Ovary (tissue), 9 donors: ENCODE measurements around the gene MAP3K12. TPM values are rescaled to one million over a fixed set of nuclear protein-coding genes. Genes with fewer than 3 reads are reported as not detected.
A peak's percentile ranks its signal among the peaks of the same experiment; 100 is the strongest.

ENCODE experiments used
- DNase-seq, 5 donors: peaks; one replicate each; pipeline ENCODE4 v3.0.0-alpha.2; 2019 to 2020
- H3K27ac ChIP-seq, 2 donors: fragments of 200-600 bp; one replicate each; pipeline versions ENCODE4 v1.5.1 to v1.8.0; 2019 to 2022
- H3K27me3 ChIP-seq: fragments of 200-600 bp; one replicate; pipeline ENCODE4 v1.8.0; 2022
- H3K36me3 ChIP-seq: fragments of 200-600 bp; sonication (generic); one replicate; pipeline ENCODE4 v1.5.1; 2019
- H3K4me1 ChIP-seq: one replicate; pipeline ENCODE4 v1.8.1; 2013; ENCODE audit warnings: mild to moderate bottlenecking, moderate library complexity; ENCODE audit not compliant: insufficient read depth
- H3K4me3 ChIP-seq: fragments of 200-600 bp; sonication (generic); one replicate; pipeline ENCODE4 v1.5.1; 2017
- H3K9me3 ChIP-seq, 2 donors: fragments of 200-600 bp in 1 of 2; sonication (generic) in 1 of 2; one replicate each; pipeline versions ENCODE4 v1.5.1 to v1.8.1; 2013 to 2019; ENCODE audit warnings: mild to moderate bottlenecking in 1 of 2, moderate library complexity in 1 of 2
- EP300 ChIP-seq: sonication (generic); formaldehyde crosslinking; IDR thresholded peaks from one replicate; pipeline ENCODE4 v1.6.1; 2017; ENCODE audit warnings: antibody characterized with exemption
- POLR2A ChIP-seq: fragments of 450-650 bp; IDR thresholded peaks from one replicate; pipeline ENCODE4 v1.6.1; 2017; ENCODE audit warnings: antibody characterized with exemption, mild to moderate bottlenecking, moderate library complexity
- WGBS, 3 donors: extraction: QIAGEN DNeasy Blood & Tissue Kit in 1 of 3; methylation state at CpG; one replicate each; pipeline versions ENCODE4 v1.1.5 to v1.1.7; 2013 to 2017; 5-methylcytosine and 5-hydroxymethylcytosine counted together
- intact Hi-C, 4 donors: fragments of 100-400 bp; cut with DNase I; formaldehyde crosslinking; loops; one replicate each; pipeline versions ENCODE4 v1.11.0 to v1.15.1; 2022 to 2023
- polyA plus RNA-seq, 2 donors: library from polyadenylated mRNA; stranded (reverse); fragments of 200-250 nt in 1 of 2; fragments of 350-450 nt in 1 of 2; fragmentation: Illumina TruSeq in 1 of 2; extraction: RNeasy Lipid Tissue Mini Kit (QIAGEN cat#74804) in 1 of 2; gene quantifications; one replicate each; pipeline ENCODE4 v1.2.3, GENCODE V29; 2013 to 2014
- total RNA-seq, 7 donors: library from RNA; depleted of rRNA in 2 of 7; stranded (reverse); fragments of >200 nt in 2 of 7; fragmentation: NEBNext Ultra II Directional in 3 of 7; extraction: Animal tissue kit (Norgen Biotek cat#: 25700) in 3 of 7; gene quantifications; one replicate each; pipeline versions ENCODE4 v1.1.0 to v1.2.4, GENCODE V29; 2016 to 2023
- TF ChIP-seq, protein P1 (sequence below), 3 donors: fragments of 450-650 bp in 2 of 3; fragments of 200-600 bp in 1 of 3; IDR thresholded peaks; one replicate each; pipeline versions ENCODE4 v1.5.1 to v1.8.0; 2016 to 2022; ENCODE audit warnings: antibody characterized with exemption in 3 of 3, mild to moderate bottlenecking in 1 of 3
- donor health status: DM: no; HTN: no; CAD: no; lungs with moderate emphysema.
- donor health status: DM: no; HTN: no; CAD: no.
- donor health status: Bipolar disorder and iron deficiency.
- donor health status: DM: yes; HTN: yes; CAD: no.
- donor health status: DM: no; HTN: no; CAD: no.
- donor health status: DM: yes; HTN: yes; CAD: no.

Gene MAP3K12
- total and polyA plus RNA-seq, 9 donors: 19.5 to 53.2 (median 30.8) TPM

GRCh38 chr12:53495903-53496751 lies 3.1 kb downstream of the MAP3K12 start:
- peaks cover 14% of the 10 kb centered on the region for H3K4me1 ChIP-seq
- intact Hi-C loops: no loop called here
- WGBS, 3 donors: 12 to 20% (median 19%) methylated on average over 5 of the region's 5 CpGs
- TF ChIP-seq EP300 (no peak), POLR2A (no peak)
- TF ChIP-seq, protein P1, sequence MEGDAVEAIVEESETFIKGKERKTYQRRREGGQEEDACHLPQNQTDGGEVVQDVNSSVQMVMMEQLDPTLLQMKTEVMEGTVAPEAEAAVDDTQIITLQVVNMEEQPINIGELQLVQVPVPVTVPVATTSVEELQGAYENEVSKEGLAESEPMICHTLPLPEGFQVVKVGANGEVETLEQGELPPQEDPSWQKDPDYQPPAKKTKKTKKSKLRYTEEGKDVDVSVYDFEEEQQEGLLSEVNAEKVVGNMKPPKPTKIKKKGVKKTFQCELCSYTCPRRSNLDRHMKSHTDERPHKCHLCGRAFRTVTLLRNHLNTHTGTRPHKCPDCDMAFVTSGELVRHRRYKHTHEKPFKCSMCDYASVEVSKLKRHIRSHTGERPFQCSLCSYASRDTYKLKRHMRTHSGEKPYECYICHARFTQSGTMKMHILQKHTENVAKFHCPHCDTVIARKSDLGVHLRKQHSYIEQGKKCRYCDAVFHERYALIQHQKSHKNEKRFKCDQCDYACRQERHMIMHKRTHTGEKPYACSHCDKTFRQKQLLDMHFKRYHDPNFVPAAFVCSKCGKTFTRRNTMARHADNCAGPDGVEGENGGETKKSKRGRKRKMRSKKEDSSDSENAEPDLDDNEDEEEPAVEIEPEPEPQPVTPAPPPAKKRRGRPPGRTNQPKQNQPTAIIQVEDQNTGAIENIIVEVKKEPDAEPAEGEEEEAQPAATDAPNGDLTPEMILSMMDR (IDR thresholded peaks at IDR 0.05): no peak
- H3K36me3 ChIP-seq: no peaks in the 10 kb centered on the region
- peak overlapping the region; percentile 28 to 50 for H3K27ac ChIP-seq
- peak; percentile 63 to 80 (median 76) for DNase-seq
- no peaks in the 10 kb centered on the region for H3K9me3 ChIP-seq
- no peaks in the 10 kb centered on the region for H3K27me3 ChIP-seq
- no peak overlapping the region for H3K4me3 ChIP-seq

DNA sequence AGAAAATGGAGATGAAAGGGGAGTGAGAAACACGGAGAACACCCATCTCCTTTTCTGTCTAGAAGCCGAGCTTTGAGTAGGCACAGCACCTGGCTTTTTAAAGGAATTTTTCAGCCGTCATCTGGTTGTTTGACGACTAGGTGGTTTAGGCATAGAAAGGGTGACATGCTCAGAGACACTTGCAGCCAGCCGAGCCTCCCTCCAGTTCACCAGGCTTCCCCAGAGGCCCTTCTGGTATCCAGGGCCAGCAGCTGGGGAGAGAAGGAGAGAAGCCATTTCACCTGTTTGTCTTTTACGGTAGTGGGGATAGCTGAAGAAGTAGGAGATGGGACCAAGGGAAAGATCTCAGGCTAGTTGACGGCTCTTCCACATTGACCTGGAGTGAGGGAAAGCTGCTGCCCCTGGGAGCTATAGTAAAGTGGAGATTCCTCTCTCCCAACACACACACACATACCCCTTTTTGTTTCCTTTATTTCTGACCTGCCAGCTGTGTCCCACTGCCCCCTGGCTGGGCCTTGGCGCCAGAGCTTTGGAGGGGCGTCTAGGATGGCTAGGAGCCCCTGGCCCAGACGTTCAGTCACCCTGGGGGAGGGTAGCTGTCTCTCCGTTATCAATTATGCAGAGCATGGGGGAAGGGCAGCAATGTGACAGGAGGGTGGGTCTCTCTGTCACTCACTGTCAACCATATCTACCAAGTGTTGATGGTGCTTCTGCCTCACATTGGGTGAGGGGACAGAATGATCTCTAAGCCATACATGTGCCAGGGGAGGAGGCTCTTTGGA lies 5.5 kb downstream of the MAP3K12 start:
- intact Hi-C loops: no loop called here
- TF ChIP-seq POLR2A: no peak
- TF ChIP-seq, protein P1 (IDR thresholded peaks at IDR 0.05): no peak
- TF ChIP-seq EP300: no peak
- WGBS, 3 donors: 25 to 32% (median 26%) methylated on average over 11 of the region's 11 CpGs
- Histone ChIP-seq H3K9me3 (no peaks in the 10 kb centered on the region), H3K36me3 (no peaks in the 10 kb centered on the region), H3K4me3 (peak overlapping the region; percentile 59), H3K4me1 (peaks cover 14% of the 10 kb centered on the region), H3K27me3 (no peaks in the 10 kb centered on the region), H3K27ac (peak overlapping the region; percentile 73 to 76)
- DNase-seq: peak in 1 of 5 donors; percentile 37

DNA sequence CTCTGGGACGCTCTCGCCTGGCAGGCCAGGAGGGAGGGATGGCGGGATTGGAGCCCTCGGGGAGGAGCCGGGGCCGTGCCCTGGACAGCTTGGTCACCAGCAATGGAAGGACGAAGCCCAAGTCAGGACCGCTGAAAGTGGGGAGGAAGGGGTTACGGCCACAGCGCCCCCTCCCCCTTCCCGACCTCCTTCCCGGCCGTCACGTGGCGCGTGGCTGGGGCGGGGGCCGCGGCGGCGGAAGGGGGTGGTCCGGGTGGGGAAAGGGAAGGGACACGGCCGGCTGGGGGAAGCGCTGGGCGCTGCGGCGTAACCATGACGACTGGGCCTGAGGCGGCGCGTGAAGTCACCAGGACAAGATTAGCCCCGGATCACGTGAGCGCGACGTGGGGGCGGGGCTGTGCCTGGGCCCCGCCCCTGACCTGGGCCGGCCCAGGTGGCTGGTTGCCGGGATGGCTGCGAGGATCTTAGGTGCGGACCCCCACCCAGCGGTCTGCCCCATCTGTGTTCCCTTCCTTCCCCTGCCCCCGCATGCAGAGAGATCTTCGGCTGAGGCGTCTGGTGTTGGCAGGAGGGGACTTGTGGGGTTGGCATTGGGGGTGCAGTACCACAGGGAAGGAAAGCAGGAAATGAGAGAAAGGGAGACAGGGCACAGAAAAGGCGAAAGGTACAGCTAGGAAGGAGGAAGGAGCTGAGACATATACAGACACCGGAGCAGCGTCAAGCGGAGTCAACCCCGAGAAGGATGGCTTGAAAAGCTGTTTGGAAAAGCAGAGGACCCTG lies 6.2 kb downstream of the MAP3K12 start:
- intact Hi-C loops: no loop called here
- Histone ChIP-seq H3K36me3 (no peaks in the 10 kb centered on the region), H3K27ac (peak overlapping the region; percentile 73 to 76), H3K27me3 (no peaks in the 10 kb centered on the region), H3K9me3 (no peaks in the 10 kb centered on the region), H3K4me3 (peak overlapping the region; percentile 59), H3K4me1 (peaks cover 9% of the 10 kb centered on the region)
- DNase-seq: peak; percentile 93 to 96 (median 96)
- WGBS, 3 donors: 1 to 3% (median 1%) methylated on average over 22 to 52 of the region's 52 CpGs
- TF ChIP-seq EP300: no peak
- TF ChIP-seq POLR2A: peak; percentile 68

GRCh38 chr12:53492188-53492587 lies 7.1 kb downstream of the MAP3K12 start:
- Histone ChIP-seq H3K27me3 (no peaks in the 10 kb centered on the region), H3K4me1 (peaks cover 9% of the 10 kb centered on the region), H3K36me3 (no peaks in the 10 kb centered on the region), H3K9me3 (no peaks in the 10 kb centered on the region), H3K4me3 (peak overlapping the region; percentile 59), H3K27ac (peak overlapping the region in 1 of 2 donors; percentile 76)
- intact Hi-C loops: no loop called here
- WGBS, 3 donors: 37 to 52% (median 47%) methylated on average over 20 of the region's 20 CpGs
- TF ChIP-seq EP300 (no peak), POLR2A (no peak)
- TF ChIP-seq, protein P1 (IDR thresholded peaks at IDR 0.05): no peak
- DNase-seq: peak in 2 of 5 donors; percentile 47 to 53
